NCI-H345 treated with DMSO at 0.1 percent for 48 hours (cell line): Measurements from ENCODE around the gene MROH8.
"Not testable (repeated sequence)": the region's sequence is repeated elsewhere in the genome, so short reads cannot be mapped to it uniquely, and the experiment has no call there.

ENCODE experiments used
- DNase-seq: peaks from one replicate; lab custom pipeline; 2025; ENCODE audit not compliant: unreplicated experiment; lab: John Stamatoyannopoulos, UW

Gene MROH8

GRCh38 chr20:37155987-37156386 lies 23.4 kb downstream of the MROH8 start:
- DNase-seq, result no peak

DNA sequence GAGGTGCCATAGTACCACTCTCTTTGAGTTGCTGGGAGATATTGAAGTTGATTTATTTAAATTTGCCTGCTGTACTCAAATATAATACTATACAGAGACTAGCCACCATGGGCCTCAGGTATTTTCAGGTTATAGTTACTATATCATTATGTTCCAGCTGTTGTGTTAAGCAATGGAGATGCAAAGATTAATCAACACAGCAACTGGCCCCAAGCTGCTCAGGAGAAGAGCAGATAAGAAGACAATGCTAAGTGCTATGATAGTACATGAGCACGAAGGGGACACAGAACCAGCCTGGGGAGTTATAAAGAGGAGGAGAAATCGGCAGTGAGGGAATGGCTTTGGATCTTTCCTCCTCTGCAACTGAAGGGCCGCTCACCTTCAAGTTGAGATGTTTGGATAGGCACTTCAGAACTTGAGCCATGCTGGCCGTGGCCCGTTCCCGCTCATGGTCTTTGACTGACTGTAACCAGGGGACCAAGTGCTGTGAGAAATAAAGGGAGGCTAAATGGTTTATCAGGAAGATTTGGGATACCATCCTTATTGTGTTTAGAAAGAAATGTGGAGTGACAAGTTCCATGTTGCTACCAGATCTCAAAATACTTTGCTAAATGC lies 24.6 kb downstream of the MROH8 start:
- no peak for DNase-seq

GRCh38 chr20:37152284-37152683 lies 27.1 kb downstream of the MROH8 start:
- DNase-seq, result no peak

- no peak for DNase-seq
These were observed 27.8 kb downstream of the MROH8 start for GRCh38 chr20:37151529-37151928.

DNA sequence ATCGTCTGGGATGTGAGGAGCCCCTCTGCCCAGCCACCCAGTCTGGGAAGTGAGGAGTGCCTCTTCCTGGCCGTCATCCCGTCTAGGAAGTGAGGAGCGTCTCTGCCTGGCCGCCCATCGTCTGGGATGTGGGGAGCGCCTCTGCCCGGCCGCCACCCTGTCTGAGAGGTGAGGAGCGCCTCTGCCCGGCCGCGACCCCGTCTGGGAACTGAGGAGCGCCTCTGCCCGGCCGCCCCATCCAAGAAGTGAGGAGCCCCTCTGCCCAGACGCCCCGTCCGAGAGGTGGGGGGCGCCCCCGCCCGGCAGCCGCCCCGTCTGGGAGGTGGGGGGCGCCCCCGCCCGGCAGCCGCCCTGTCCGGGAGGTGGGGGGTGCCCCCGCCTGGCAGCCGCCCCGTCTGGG lies 28.5 kb downstream of the MROH8 start:
- not testable (repeated sequence) for DNase-seq

GRCh38 chr20:37147250-37147649 lies 32.1 kb downstream of the MROH8 start:
- no peak for DNase-seq

GRCh38 chr20:37144856-37145404 lies 34.4 kb downstream of the MROH8 start:
- no peak for DNase-seq

GRCh38 chr20:37142708-37143107 lies 36.6 kb downstream of the MROH8 start:
- DNase-seq, result no peak

DNA sequence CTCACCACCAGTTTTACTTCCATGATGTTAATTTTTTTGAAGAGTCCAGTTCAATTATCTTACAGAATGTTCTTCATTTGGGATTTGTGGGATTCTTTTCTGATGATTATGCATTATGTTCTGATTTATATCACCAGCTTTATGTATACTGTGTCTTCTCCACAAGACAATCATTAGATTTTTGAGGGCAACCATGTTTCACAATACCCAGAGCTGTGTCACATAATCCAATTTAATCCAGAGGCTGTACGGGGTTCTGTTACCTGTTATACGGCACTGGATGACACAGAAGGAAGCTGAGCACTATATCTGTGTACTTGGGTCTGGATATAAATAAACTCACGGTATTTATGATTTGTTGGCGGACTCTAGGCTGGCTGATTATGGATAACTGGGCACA lies 41.8 kb downstream of the MROH8 start:
- no peak for DNase-seq

GRCh38 chr20:37133952-37134351 lies 45.4 kb downstream of the MROH8 start:
- DNase-seq, result no peak

- DNase-seq, result no peak
These were observed 47.9 kb downstream of the MROH8 start for GRCh38 chr20:37131486-37131885.

- DNase-seq, result no peak
These were observed 50.5 kb downstream of the MROH8 start for GRCh38 chr20:37128803-37129202.

DNA sequence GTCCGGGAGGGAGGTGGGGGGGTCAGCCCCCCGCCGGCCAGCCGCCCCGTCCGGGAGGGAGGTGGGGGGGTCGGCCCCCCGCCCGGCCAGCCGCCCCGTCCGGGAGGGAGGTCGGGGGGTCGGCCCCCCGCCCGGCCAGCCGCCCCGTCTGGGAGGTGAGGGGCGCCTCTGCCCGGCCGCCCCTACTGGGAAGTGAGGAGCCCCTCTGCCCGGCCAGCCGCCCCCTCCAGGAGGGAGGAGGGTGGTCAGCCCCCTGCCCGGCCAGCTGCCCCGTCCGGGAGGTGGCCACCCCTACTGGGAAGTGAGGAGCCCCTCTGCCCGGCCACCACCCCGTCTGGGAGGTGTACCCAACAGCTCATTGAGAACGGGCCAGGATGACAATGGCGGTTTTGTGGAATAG lies 53.1 kb downstream of the MROH8 start:
- not testable (repeated sequence) for DNase-seq

GRCh38 chr20:37123441-37123840 lies 55.9 kb downstream of the MROH8 start:
- DNase-seq, result no peak

DNA sequence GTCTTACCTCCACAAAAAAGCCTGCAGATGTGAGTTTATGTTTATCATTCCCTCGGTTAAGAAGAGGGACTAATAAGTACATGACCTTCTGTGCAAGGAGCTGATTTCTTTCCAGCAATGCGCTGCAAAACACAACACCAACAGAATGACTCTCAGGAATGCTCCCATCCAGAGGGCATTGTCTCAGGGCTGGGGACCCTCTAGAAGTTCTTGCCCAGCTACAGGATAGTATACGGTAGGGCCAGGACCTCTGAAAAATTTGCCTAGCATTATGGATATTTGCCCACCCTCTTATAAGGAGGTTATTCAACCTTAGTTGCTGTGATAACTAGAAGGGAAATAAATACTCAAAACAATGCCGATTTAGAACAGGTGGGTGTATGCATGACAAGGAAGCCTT lies 58.9 kb downstream of the MROH8 start:
- DNase-seq, result no peak

GRCh38 chr20:37119356-37120036 lies 59.9 kb downstream of the MROH8 start:
- no peak for DNase-seq

DNA sequence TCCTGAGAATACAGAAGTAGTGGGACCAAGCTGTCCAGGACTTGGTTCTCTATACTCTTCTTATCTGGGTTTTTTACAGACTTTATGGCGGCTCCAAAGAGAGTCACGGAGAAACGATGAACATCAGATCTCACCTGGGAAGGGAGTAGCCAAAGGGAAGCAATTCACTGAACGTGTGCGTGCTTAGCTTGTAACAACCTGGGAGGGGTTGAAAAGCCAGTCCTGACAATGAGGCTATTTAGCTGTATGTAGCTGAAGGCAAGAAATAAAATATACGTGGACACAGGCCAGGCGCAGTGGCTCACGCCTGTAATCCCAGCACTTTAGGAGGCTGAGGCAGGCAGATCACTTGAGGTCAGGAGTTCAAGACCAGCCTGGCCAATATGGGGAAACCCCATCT lies 65.3 kb downstream of the MROH8 start:
- DNase-seq, result no peak

GRCh38 chr20:37111926-37112455 lies 67.4 kb downstream of the MROH8 start:
- DNase-seq, result no peak

DNA sequence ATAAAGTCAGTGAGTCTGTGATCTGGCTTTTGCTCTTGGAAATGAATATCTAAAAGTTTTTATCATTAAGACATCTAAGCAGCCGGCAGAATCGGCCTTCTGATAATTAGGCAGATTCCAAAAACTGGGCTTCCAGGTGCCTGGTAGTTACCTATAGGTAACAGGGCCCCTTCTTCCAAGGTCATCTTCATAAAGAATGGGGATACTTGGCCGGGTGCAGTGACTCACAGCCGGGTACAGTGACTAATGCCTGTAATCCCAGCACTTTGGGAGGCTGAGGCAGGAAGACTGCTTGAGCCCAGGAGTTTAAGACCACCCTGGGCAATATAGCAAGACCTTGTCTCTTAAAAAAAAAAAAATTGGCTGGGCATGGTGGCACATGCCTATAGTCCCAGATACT lies 70.7 kb downstream of the MROH8 start:
- DNase-seq, result no peak

DNA sequence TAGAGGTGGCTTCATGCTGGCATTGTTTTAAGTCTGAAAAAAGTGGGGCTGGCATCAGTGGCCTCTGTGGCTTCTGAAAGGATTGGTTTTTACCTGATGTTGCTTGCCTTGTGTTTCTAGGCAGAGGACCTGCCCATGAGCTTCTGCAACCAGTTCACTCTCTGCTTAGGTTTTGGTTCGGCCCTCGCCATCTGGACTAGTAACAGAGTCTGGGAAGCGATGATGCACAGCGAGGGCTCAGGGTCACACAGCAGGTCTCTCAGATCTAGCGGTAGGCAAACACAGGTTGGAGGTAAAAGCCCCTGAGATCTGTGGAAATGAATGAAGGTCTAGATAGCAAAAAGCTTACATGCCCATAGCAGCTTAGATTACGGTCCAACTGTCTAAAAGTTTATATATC lies 76.8 kb downstream of the MROH8 start:
- DNase-seq, result no peak

GRCh38 chr20:37096415-37097041 lies 82.8 kb downstream of the MROH8 start:
- DNase-seq, result no peak
